ENCODE results near the gene WDR7.

Gene WDR7

GRCh38 chr18:56870982-56871381 is 219.8 kb downstream of the WDR7 start:
- TF ChIP-seq ARNT (IDR thresholded peaks at IDR 0.05) (no peak), ELF4 (IDR thresholded peaks at IDR 0.05) (no peak), SP1 (IDR thresholded peaks at IDR 0.05) (no peak), BHLHE40 (IDR thresholded peaks at IDR 0.05; ENCODE audit: borderline replicate concordance) (no peak), CTBP1 (IDR thresholded peaks at IDR 0.05; ENCODE audit: borderline replicate concordance) (no peak), L3MBTL2 (conservative IDR thresholded peaks at IDR 0.05) (no peak), FOXK2 (IDR thresholded peaks at IDR 0.05) (no peak)
- no peak for DNase-seq (ENCODE audit: extremely low spot score)
- ChIA-PET CTCF (no interaction called here), POLR2A (no interaction called here)

GRCh38 chr18:56872140-56872539 is 221.0 kb downstream of the WDR7 start:
- POLR2A ChIA-PET, result no interaction called here

DNA sequence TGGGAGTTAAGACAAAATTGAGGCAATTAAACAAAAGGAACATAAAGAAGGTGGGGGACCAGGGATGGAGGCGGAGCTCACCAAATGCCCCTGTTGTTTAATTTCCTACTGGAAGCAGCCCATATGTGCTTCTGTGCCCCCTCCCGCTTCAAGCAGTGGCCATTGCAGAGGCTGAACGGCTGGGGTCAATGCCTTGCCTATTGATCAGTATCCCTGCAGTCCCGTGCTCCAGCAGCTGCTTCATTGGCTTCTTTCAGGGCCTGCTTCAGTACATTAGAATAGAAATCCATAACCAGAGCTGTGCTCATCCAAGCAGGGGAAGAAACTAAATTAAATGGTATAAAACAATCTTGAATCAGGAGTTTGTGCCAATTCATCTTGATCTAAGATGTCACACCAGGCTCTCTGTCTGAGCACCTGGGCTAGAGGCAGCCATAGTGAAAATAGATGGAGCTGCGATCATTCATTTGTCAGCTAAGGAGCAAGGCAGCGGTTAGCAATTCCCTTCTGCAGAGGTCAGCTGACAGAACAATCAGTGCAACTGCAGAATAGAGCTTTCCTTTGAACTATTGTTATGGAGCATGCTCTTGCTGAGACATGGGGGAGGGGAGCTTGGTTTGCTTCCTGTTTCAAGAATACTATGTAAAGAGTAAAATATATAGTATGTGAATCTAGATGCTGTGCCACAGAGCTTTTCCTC is 222.4 kb downstream of the WDR7 start:
- POLR2A ChIA-PET, result no interaction called here

More at GRCh38 chr18:56872140-56872539, 221.0 kb downstream of the WDR7 start:
- TF ChIP-seq NFRKB (IDR thresholded peaks at IDR 0.05) (no peak), ARNT (IDR thresholded peaks at IDR 0.05) (no peak), L3MBTL2 (conservative IDR thresholded peaks at IDR 0.05) (no peak), LEF1 (IDR thresholded peaks at IDR 0.05; ENCODE audit: borderline replicate concordance) (no peak), HDGF (IDR thresholded peaks at IDR 0.05; ENCODE audit: borderline replicate concordance) (no peak), FOXM1 (IDR thresholded peaks at IDR 0.05; ENCODE audit: borderline replicate concordance) (no peak), SP1 (IDR thresholded peaks at IDR 0.05) (no peak), ZNF384 (IDR thresholded peaks at IDR 0.05) (no peak), FOXK2 (IDR thresholded peaks at IDR 0.05) (no peak), SUZ12 (IDR thresholded peaks at IDR 0.05) (no peak), CTBP1 (IDR thresholded peaks at IDR 0.05; ENCODE audit: borderline replicate concordance) (no peak), TARDBP (IDR thresholded peaks at IDR 0.05) (no peak)
- CTCF ChIA-PET, result no interaction called here
- DNase-seq (ENCODE audit: extremely low spot score), result no peak

DNA sequence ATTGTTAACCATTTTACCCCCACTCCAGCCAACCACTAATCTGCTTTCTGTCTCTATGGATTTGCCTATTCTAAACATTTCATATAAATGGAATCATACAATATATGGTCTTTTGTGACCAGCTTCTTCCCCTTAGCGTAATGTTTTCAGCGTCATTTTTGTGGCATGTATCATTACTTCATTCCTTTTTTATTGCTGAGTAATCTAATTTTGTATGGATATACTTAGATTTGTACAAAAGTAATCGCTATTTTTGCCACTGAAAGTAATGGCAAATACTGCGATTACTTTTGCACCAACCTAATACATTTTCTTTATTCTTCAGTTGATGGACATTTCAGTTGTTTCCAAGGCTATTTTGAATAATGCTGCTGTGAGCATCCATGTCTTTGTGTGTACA is 227.6 kb downstream of the WDR7 start:
- POLR2A ChIA-PET, result no interaction called here
- DNase-seq (ENCODE audit: extremely low spot score), result no peak
- CTCF ChIA-PET, result no interaction called here
- TF ChIP-seq TARDBP (IDR thresholded peaks at IDR 0.05) (no peak), ARNT (IDR thresholded peaks at IDR 0.05) (no peak), HDGF (IDR thresholded peaks at IDR 0.05; ENCODE audit: borderline replicate concordance) (no peak), FOXA1 (IDR thresholded peaks at IDR 0.05) (no peak), BHLHE40 (IDR thresholded peaks at IDR 0.05; ENCODE audit: borderline replicate concordance) (no peak), L3MBTL2 (conservative IDR thresholded peaks at IDR 0.05) (no peak), SUZ12 (IDR thresholded peaks at IDR 0.05) (no peak), FOXK2 (IDR thresholded peaks at IDR 0.05) (no peak), SP1 (IDR thresholded peaks at IDR 0.05) (no peak), ELF4 (IDR thresholded peaks at IDR 0.05) (no peak), LEF1 (IDR thresholded peaks at IDR 0.05; ENCODE audit: borderline replicate concordance) (no peak), NFRKB (IDR thresholded peaks at IDR 0.05) (no peak), FOXM1 (IDR thresholded peaks at IDR 0.05; ENCODE audit: borderline replicate concordance) (no peak), ZNF384 (IDR thresholded peaks at IDR 0.05) (no peak), CTBP1 (IDR thresholded peaks at IDR 0.05; ENCODE audit: borderline replicate concordance) (no peak)
- TF ChIP-seq, protein P1, sequence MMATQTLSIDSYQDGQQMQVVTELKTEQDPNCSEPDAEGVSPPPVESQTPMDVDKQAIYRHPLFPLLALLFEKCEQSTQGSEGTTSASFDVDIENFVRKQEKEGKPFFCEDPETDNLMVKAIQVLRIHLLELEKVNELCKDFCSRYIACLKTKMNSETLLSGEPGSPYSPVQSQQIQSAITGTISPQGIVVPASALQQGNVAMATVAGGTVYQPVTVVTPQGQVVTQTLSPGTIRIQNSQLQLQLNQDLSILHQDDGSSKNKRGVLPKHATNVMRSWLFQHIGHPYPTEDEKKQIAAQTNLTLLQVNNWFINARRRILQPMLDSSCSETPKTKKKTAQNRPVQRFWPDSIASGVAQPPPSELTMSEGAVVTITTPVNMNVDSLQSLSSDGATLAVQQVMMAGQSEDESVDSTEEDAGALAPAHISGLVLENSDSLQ (IDR thresholded peaks at IDR 0.05), result no peak

More for the DNA sequence above, 222.4 kb downstream of the WDR7 start:
- TF ChIP-seq LEF1 (IDR thresholded peaks at IDR 0.05; ENCODE audit: borderline replicate concordance) (no peak), L3MBTL2 (conservative IDR thresholded peaks at IDR 0.05) (no peak)
- no peak for DNase-seq (ENCODE audit: extremely low spot score)
- CTCF ChIA-PET, result no interaction called here

DNA sequence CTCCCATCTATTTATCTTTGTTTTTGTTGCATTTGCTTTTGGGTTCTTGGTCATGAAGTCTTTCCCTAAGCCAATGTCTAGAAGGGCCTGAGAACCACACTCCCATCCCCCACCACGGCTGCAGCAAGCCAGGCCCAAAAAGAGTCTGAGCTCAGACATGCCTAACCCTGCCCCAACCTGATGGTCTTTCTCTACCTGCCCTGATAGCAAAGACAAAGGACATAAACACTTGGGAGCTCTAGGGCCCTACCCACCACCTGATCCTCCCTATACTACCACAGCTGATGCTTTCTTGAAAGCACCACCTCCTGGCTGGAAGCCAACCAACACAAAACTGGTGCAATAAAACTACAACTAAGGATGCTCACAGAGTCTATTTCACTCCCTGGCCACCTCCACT is 233.4 kb downstream of the WDR7 start:
- TF ChIP-seq ELF4 (IDR thresholded peaks at IDR 0.05) (no peak), L3MBTL2 (conservative IDR thresholded peaks at IDR 0.05) (no peak), NFRKB (IDR thresholded peaks at IDR 0.05) (no peak), ARNT (IDR thresholded peaks at IDR 0.05) (no peak), CTBP1 (IDR thresholded peaks at IDR 0.05; ENCODE audit: borderline replicate concordance) (no peak), TARDBP (IDR thresholded peaks at IDR 0.05) (no peak), LEF1 (IDR thresholded peaks at IDR 0.05; ENCODE audit: borderline replicate concordance) (no peak), ZNF384 (IDR thresholded peaks at IDR 0.05) (no peak), FOXA1 (IDR thresholded peaks at IDR 0.05) (no peak), HDGF (IDR thresholded peaks at IDR 0.05; ENCODE audit: borderline replicate concordance) (no peak), FOXM1 (IDR thresholded peaks at IDR 0.05; ENCODE audit: borderline replicate concordance) (no peak), SUZ12 (IDR thresholded peaks at IDR 0.05) (no peak)
- TF ChIP-seq, protein P1 (IDR thresholded peaks at IDR 0.05), result no peak
- CTCF ChIA-PET, result no interaction called here
- POLR2A ChIA-PET, result no interaction called here
- no peak for DNase-seq (ENCODE audit: extremely low spot score)

- CTCF ChIA-PET, result interaction anchor here (0.5 kb wide), 1 partner anchor 20 kb away, joined by 3 read pairs; no protein-coding TSS in a partner anchor
Measured at GRCh38 chr18:56888978-56889377, 237.8 kb downstream of the WDR7 start.

GRCh38 chr18:56889621-56890020 is 238.5 kb downstream of the WDR7 start:
- TF ChIP-seq CTBP1 (IDR thresholded peaks at IDR 0.05; ENCODE audit: borderline replicate concordance), result no peak
- TF ChIP-seq ELF4 (IDR thresholded peaks at IDR 0.05), result no peak
- no peak for TF ChIP-seq L3MBTL2 (conservative IDR thresholded peaks at IDR 0.05)
- TF ChIP-seq, protein P1 (IDR thresholded peaks at IDR 0.05), result no peak
- TF ChIP-seq LEF1 (IDR thresholded peaks at IDR 0.05; ENCODE audit: borderline replicate concordance), result no peak
- no peak for TF ChIP-seq ARNT (IDR thresholded peaks at IDR 0.05)
- no peak for TF ChIP-seq NFRKB (IDR thresholded peaks at IDR 0.05)
- TF ChIP-seq FOXA1 (IDR thresholded peaks at IDR 0.05), result no peak
- TF ChIP-seq FOXK2 (IDR thresholded peaks at IDR 0.05), result no peak
- TF ChIP-seq TARDBP (IDR thresholded peaks at IDR 0.05), result no peak
- TF ChIP-seq HDGF (IDR thresholded peaks at IDR 0.05; ENCODE audit: borderline replicate concordance), result no peak
- TF ChIP-seq SUZ12 (IDR thresholded peaks at IDR 0.05), result no peak
- TF ChIP-seq BHLHE40 (IDR thresholded peaks at IDR 0.05; ENCODE audit: borderline replicate concordance), result no peak
- TF ChIP-seq FOXM1 (IDR thresholded peaks at IDR 0.05; ENCODE audit: borderline replicate concordance), result no peak
- no peak for TF ChIP-seq SP1 (IDR thresholded peaks at IDR 0.05)
- no peak for TF ChIP-seq ZNF384 (IDR thresholded peaks at IDR 0.05)
- no peak for DNase-seq (ENCODE audit: extremely low spot score)
- ChIA-PET CTCF (interaction anchor here (0.5 kb wide), 1 partner anchor 21 kb away, joined by 3 read pairs; no protein-coding TSS in a partner anchor), POLR2A (no interaction called here)

More at GRCh38 chr18:56888978-56889377, 237.8 kb downstream of the WDR7 start:
- POLR2A ChIA-PET, result no interaction called here
- DNase-seq (ENCODE audit: extremely low spot score), result no peak
- TF ChIP-seq ELF4 (IDR thresholded peaks at IDR 0.05), result no peak
